Putamen (tissue), 1 donor: ENCODE measurements around the gene ACTN4.
A peak's percentile ranks its signal among the peaks of the same experiment; 100 is the strongest.

Experiments used
- DNase-seq: peaks from one replicate; pipeline ENCODE4 v3.0.0-alpha.2; 2016; ENCODE audit warnings: low spot score

Gene ACTN4

DNA sequence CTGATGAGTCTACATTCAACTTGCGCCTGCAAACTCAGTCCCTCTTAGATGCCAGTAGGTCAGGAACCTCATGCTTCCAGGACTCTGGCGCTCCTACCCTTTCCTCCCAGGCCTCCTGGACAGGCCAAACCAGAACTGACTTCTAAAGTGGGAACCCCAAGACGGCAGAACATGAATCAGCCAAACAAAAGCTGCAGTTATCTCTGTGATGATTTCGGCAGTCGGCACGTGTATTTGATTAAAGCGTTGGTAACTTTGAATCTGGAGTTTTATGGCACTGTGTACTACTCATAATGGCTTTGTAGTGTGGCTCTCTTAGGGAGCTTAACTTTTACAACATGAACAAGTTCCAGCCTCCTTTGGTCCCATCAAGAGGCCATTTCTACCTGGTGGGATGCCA is 13.7 kb downstream of the ACTN4 start:
- no peak for DNase-seq

DNA sequence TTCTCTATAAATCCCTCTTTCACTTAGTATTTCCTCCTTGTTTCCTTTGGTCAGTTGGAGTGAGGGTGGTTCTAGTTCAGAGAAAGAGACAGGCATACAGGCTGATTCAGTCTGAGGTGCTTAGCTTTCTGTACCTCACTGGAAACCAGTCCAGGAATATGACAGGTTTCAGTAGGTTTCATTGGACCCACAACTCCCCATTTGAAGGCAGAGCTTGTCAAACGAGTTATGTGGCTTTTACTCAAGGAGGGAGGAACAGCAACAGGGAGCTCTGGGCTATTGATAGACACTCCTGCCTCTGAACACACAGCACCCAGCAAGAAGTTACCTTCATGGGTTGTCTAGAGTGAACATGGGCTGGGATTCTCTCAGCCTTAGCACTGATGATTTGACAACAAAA is 14.5 kb downstream of the ACTN4 start:
- DNase-seq: no peak

DNA sequence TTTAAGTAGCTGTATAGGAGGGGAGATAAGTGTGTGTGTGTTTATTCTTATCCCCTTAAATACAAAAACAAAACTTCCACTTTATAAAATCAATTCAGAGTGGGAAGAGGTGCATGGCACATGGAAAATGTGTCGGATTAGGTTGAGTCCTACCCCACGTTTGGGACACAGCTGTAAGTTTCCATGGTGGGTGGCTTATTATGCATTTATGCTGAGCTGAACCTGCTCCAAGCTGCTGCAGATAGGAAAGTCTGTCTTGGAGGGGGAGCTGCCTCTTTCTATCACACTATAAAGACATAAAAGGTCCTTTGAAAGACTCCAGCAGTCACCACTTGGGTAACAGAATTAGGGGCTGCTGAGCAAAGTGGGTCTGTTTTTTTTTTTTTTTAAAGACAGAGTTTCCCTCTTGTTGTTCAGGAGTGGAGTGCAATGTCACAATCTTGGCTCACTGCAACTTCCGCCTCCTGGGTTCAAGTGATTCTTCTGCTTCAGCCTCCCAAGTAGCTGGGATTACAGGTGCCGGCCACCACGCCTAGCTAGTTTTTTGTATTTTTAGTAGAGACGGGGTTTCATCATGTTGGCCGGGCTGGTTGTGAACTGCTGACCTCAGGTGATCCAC is 15.2 kb downstream of the ACTN4 start:
- DNase-seq: peak; percentile 73

DNA sequence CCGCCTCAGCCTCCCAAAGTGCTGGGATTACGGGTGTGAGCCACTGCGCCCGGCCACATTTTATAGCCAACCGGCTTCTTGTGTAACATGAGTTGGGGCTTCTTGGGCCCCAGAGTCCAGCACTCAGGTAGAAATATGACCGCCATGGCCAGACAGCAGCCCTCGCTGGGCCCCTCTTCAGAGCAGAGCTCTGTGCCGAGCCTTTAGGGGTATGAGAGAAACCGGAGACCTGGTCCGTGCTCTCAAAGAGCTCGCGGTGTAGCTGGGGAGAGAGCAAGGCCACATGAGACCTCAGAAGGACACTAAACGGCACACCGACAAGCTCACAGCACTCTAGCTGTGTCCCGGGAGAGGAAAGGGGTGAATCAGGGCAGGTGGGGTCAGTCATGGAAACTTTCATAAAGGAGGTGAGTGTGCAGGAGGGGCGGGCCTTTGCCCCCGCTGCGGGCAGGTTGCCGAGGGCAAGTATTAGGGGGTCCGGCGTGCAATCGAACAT is 15.8 kb downstream of the ACTN4 start:
- DNase-seq: no peak

DNA sequence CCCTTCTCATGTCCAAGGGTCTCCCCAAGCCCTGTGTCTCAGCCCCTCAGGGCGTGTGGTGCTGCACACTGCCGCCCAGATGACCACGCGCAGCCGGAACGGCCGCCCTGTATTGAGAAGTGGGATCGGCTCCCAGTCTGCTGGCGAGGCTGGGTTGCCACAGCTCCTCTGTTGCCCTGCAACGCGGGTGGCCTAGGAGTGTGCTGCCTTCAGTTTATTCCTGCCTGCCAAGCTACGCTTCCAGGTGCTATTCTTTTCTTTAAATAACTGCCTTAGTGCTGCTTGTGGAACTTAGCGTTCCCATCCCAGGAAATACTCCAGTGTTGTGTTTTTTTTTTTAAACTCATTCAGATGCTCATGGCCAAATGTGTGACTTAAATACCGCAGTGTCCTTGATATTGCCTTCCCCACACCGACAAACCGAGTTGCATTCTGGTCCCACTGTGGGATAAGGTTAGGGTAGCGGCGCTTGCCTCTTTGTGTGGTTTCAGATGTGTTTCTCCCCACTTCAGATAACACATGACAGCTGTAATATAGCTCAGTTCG is 16.6 kb downstream of the ACTN4 start:
- DNase-seq: no peak

DNA sequence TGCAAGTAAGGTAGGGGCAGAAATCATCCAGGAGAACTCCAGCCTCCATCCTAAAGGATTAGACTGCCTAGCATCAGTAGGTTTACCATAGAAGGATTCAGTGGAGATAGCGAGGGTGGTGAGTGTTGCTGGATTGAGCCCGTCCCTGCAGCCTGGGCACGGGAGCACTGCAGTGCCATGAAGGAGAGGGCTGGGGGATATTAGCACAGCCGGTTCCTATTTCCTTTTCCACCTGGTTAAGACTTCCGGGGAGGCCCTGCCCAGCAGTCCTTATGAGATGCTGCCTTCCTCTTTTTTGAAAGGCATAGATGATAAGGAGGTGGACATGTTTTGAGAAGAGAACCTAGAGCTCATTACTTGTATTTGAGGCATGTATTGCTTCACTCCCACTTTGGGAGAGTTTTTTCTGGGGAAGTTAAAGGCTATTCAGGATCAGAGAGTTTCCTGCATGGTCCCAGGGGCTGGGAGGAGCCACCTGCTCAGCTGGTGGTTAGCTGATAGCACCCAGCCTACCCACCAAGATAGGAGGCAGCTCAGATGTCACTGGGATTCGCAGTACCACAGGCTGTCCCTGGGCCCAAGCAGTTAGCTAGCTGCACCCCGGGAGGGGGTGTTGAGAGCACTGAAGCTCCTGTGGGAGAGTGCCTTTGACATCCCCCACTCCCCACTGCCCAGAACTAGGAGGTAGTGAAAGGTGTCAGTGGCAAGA is 17.2 kb downstream of the ACTN4 start:
- no peak for DNase-seq

DNA sequence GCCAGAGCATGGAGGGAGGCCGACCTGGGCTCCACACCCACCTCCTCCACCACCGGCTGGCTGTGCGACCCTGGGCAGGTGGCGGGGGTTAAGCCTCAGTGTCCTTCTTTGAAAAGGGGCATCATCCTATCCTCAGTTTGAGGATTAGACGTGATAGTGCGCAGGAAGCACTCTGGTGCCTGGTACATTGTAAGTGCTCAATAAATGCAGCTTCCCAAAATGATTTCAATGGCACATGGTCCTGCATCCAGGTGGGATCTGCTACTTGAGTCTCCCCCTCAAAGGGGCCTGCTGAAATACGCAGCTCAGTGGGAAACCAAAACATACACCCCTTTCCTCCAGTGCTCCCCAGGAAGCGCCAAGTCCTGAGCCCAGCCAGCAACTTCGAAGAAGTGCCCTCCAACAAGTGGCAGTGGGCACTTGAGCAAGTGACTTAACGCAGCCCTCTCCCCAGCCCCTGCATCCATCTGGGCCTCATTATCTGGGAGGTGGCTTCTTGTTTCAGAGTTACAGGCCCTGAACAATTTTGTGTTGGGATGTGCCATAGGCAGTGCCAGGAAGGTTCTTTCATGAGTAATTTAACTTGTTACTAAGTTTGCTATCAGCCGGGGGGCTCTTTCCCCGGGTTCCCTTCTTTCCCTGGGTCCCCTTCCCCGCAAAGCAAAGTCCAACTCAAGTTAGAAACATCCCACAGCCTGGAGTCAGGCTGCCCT is 17.9 kb downstream of the ACTN4 start:
- DNase-seq: no peak

DNA sequence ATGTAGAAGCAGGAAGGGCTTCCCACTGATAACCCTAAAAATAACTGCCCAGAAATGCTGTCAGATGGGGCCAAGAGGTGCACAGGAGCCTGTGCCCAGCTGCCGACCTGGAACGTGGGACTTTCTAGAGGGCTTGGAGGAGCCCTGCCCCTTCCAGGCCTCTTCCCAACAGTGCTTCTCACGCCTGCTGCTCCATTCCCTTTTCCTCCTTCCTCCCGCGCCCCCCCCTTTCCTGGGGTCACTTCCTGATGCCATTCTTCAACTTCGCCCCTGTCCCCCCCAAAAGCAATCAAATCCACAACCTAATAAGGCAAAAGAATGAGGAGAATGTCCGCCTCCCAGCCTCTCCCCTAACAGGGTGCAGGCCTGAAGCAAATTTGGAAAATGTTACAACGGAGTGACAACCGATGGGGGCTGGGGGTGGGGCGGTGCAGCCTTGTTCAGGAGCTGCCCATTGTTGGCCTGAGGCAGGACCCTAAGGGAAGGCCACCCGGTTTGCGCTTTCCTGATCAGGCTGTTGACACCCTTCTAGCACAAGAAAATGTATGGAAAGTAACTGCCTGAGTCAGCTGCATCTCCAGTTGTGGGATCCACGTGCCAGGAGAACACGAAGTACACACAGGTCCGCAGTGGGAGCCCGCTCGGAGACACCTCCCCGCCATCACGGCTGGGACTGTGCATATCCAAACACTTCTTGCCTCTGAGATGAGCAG is 18.7 kb downstream of the ACTN4 start:
- no peak for DNase-seq

DNA sequence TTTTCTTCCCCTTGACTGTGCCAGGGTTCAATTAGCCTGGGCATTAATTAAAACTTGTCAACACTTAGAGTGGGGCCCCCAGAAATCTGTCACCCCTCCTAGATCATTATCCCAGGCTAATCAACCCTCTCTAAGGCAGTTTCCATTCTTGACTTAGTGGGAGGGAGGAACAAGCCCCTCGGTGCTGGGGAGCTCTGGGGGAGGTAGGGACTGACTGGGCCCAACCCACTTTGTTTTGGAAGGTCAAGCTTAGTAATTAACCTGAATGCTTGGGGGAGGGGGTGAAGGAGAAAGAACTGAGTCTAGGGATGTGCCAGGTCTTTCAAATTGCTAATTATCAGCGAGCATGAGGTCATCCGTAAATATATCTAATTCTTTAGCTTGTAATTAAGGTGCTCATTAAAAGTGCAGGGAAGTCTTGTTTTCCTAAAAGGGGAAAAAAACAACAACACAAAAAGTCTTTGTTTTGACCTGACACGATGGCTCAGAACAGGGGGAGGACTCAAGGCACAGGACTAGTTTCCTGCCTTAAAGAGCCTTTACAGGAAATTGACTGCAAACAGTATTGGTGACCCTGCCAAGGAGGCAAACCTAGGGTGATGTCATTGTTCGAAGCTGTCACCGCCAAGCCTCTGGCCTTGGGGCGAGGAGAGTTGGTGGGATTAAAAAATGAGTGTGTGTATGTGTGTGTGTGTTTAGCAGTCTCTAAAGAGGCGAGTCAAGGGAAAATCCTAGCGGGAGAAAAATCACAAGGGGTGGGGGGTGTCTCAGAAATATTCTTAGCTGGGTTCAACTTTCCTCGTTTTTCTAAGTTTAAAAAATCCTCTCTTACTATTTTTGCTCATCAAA is 19.4 kb downstream of the ACTN4 start:
- DNase-seq: no peak

DNA sequence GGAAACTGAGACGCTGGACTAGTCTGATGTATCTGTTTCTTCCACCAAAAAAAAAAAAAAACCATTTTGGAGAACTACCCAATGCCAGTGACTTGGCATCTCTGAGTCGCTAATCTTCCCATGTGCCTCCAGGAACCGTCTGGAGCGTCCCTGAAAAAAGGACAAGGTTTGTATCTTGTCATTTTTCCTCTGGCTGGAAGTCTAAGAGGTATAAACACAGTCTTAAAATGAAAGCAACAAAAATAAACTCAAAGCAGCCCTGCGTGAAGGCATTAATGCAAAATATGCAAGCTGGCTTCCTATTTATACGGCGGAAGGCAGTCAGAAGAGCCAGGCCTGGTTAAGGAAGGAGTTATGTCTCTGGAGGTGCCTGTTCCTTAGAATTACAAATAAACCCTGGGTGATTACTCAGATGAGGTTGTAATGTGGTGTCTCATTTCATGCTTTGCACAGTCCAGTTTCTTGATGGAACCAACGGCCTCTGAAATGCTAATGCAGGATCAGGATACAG is 20.3 kb downstream of the ACTN4 start:
- no peak for DNase-seq

DNA sequence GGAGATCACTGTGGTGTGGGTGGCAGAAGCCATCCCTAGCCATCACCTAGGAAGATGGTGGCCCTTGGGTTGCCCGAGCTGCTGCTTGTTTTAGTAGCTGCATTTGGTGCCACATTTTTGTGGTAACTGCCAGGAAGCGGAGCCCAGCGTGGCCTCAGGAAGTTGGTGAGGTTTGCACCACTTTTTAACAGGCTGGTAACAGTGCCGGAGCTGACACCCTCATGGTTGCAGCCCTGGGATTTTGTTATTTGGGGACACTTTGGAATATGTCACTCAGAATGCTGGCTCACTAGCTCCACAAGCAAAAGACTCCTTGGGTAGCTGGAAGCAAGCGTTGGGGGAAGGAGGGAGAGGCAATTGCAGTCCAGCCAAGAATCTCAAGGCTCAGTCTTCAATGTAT is 22.1 kb downstream of the ACTN4 start:
- no peak for DNase-seq

DNA sequence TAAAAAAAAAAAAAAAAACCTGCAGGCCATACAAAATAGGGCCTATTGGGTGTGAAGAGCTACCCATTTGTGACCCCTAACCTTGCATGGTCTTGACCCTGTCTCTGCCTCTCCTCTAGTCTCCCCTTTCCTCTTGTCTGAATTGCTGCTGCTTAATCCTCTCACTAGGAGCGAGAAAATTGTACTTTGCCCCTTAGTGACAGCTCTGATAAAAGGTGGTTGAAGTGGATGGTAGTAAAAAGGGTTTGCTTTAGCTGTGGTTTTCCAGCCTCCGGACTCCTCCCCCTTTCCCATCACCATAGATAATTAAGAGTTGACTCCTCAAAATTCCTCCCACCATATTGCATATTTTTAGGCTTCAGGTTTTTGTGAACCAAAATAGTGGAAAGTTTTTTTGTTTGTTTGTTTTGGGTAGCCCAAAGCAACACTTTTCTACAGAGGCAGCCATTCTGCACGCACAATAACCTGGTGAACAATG is 23.5 kb downstream of the ACTN4 start:
- DNase-seq: no peak

DNA sequence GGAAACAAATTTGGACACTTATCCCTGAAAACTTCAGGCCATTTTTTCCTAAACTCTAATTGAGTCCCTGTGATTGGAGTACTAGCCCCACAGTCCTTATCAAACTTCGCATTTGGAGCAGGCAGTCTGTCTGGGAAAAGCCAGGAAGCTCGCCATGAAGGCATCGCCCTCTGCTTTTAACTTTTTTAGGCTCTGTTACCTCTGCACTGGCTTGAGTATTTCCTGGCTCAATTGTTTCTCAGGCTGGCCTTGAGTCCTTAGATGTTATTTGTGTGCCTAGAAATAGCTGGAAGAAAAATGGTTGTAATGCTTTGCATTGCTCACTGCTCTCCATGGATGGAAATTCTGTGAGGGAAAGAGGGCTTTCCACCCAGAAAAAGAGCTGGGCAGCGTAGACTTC is 24.2 kb downstream of the ACTN4 start:
- DNase-seq: no peak

DNA sequence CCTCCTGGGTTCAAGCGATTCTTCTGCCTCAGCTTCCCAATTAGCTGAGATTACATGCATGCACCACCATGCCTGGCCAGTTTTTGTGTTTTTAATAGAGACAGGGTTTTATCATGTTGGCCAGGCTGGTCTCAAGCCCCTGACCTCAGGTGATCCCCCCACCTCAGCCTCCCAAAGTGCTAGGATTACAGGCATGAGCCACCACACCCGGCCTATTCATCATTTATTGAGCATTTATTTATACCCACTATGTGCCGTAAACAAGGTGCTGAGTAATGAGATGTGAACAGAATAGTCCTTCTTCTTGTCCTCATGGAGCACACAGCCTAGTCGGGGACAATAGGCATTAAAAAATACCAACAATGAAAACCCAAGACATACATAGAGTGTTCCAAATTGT is 25.6 kb downstream of the ACTN4 start:
- no peak for DNase-seq

DNA sequence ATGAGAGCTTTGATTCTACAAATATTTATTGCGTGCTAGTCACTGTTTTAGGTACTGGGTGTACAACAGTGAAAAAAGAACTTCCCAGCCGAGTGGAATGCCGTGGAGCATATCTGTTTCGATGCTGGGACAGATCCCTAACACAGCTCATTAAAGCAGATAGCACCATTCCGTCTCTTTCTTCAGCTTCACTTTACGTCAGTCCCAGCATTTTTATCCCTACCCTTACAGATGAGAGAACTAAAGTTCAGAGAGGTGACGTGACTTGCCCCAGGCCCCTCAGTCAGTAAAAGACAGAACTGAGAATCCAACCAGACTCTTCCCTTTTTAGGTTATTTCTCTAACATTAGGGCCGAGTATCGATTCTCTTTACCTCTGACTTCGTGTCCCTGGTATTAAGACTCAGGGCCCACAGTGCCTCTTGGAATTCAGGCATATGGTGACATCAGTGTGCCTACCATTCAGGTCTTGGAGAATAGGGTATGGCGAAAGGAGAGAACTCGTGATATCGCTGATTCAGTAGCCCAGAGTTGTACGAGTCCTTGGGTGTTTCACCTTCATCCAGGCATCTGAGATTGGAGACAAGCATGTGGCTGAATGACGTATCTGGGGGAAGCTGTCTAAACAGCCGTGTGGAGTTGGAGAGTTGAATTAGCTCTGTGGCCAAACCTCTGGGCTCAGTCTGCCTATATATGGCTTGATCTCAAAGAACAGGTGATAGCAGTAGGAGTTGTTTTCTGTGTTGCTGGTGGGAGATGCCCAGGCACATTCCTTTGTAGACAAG is 27.1 kb downstream of the ACTN4 start:
- DNase-seq: no peak

DNA sequence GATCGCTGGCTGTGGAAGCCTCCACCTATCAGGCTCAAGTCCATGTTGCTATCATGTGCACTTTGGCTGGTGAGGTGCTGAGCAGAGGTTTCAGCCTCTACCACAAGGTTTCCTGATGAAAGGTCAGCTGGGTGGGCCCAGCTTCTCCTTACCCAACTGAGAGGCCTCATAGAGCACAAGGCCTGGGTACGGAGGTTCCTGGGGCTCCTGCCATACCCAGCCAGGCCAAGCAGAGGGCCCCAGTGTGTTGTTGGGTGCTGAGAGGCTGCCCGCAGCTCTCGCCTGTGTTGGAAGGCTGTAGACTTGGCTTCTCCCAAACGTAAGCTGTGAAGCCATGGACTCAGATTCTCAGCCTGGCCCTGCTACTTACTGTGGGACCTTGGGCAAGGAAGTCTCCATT is 28.2 kb downstream of the ACTN4 start:
- DNase-seq: no peak

DNA sequence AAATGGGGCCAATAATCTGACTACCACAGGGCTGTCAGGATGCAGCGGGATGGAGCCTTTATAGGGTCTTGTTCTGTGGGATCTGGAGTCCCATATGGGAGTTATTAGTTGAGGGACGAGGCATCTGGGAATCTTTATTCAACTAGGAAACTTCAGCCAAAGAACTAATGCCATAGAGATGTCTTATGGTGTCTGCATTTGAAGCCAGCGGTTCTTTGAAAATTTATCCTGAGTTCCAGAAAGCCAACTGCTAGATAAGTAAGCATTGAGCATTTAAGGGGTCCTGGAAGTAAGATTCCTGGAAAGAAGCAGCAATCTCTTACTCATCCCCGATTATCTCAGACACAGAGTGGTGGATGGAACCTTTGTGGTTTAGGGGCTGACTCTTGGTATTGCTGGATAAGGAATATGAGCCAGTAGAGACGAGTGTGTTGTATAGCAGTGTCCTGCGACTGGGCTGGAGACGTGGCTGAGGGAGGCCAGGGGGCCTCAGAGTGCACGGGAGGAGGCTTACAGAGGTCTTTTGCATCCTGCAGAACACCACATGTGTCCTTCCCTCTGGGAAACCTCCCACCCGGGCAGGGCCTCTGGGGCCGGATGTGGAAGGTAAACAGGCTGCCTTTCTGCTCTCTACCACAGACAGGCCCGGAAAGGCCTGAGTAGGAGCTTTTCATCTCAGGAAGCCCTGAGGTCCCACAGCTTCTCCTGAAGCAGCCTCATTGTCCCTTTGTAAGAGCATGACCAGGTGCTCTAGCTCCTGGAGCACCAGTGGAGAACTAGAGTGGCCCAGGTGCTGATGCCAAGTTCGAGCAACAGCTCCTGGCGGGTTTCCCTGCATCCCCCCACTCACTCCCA is 28.8 kb downstream of the ACTN4 start:
- DNase-seq: no peak

DNA sequence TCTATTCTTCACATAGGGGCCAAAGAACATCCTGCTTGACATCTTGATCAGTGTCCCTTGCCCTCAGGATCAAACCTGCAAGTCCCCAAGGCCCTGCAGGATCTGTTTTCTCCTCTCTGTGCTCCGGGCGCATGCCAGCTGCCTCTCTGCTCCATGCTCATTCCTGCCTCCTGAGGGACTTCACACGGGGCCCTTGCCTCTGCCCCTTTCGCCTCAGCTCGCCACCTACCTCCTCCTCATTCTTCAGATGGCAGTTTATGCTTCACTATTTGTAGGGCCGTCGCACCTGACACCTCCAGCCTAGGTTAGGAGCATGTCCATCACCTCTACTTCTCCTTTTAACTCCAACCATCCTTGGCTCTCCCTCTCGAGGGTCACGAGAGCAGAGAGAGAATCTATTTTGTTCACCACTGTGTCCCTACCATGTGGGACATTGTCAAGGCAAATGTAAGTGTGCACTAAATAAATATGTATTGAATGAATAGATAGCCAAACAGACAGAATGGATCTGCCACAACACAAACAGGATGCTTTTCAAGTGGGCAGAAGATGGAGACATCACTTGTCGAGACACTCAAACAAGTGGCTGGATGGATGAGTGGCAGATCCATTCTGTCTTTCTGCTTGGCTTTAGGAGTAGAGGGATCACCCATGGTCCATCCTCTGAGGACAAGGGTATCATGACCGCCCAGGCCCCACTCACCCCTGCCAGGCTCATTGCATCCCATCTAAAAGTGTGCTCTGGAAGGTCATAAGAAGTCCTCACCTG is 29.6 kb downstream of the ACTN4 start:
- no peak for DNase-seq
